Measurements from ENCODE around the gene ITGA7.
A peak's percentile ranks its signal among the peaks of the same experiment; 100 is the strongest.

ITGA7 gene

DNA sequence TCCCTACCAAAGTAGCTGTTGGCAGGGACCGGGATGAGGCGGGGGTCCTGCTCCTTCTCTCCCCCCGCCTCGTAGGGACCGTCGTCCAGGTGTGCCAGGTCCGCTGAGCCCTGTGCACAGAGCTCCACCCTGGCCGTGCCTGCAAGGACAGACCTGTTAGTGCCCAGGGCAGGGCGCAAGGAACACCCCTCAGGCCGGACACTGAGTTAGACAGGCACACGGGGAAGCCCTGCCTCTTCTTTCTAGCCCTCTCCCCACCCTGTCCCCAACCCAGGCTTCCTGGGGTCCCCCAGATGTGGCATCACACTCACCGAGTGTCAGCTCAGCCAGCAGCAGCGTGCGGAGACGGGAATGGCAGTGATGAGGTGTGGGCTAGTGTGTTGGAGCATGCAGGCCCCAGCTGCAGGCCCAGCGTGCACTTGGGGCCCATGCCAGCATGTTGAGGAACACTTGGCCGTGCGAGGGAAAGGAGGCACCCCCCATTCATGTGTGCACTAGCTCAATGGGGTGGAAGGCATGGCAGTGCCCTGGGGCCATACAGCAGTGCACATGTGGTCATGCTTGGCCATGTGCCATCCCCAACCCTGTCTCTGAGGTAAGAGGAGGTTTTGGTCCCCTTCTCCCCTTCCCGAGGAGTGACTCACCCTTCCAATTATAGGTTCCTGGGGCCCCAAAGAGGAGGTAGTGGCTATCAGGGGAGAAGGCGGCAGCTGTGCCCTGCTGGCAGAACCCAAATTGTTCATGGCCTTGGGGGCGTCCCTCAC, 7.3 kb downstream of the ITGA7 start:
- no peak for DNase-seq (ENCODE audit: low spot score)

DNA sequence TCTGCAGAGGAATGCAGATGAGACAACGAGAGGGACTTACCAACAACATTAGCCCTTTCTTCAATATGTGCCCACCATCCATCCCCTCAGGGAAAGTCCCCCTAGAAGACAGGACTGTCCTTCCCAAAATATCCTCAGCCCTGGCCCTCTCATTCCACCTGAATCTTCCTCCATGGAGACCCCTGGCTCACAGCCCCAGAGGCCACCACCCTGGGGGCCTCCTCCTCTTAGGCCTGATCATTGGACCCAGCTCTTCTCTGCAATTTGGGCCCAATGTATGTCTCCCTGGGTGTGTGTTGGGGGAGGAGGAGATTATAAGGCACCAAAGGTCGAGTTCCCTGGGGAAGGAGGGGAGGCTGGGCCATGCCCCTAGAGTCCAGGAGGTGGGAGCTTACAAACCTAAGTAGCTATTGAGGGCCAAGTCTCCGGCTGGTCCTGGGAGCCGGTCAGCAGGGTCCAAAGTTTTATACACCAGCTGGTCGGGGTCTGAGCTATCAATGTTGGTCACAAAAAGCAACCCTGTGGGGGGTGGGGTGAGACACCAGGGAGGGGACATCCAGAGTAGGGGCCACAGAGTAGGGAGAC, 8.1 kb downstream of the ITGA7 start:
- DNase-seq (ENCODE audit: low spot score) = no peak

DNA sequence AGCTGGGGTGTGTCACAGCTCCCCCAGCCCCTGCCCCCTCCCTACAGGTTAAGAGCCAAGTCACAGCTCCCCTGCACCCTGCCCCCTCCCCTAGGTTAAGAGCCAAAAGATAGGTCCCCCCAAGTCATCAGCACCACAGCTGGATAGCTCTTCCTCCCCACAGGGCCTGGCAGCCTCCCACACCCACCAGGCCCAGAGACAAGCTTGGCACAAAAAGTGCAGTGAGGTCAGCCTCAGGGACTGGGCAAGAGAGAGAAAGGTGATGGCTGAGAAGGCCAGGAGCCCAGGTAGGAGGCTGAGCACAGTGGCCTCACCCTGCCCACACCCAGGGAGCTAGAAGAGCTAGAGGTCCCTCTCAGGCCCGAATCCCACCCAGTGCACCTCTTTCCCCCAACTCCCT, 8.7 kb downstream of the ITGA7 start:
- DNase-seq (ENCODE audit: low spot score) = no peak

DNA sequence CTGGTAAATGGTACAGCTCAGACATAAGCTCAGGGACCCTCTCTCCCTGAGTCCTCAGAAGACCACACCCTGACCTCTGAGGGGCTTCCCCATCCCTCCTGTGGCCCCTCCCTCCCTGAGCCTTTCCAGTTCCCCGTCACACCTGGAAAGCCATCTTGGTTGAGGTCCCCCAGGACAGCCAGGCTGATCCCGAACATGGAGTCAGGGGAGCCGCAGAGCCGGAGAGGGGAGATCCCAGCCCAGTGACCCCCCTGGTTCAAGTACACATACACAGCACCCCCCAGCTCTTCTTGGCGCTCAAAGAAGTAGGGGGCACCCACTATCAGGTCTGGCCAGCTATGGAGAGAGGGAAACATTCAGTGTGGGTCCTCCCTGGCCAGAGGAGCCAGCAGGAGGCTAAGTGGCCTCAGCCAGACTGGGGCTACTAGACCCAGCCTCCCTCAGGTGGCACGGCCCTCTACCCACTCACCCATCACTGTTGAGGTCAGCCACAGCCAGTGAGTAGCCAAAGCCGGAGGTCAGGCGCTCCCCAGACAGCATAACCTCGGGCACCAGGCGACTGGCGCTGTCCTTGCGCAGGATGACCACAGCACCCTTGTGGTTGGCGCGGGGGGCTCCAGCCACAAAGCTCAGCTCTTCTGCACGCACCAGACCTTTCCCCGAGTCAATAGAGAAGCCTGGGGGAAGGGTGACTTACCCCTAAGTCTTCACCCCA, 9.3 kb downstream of the ITGA7 start:
- DNase-seq (ENCODE audit: low spot score) = no peak

DNA sequence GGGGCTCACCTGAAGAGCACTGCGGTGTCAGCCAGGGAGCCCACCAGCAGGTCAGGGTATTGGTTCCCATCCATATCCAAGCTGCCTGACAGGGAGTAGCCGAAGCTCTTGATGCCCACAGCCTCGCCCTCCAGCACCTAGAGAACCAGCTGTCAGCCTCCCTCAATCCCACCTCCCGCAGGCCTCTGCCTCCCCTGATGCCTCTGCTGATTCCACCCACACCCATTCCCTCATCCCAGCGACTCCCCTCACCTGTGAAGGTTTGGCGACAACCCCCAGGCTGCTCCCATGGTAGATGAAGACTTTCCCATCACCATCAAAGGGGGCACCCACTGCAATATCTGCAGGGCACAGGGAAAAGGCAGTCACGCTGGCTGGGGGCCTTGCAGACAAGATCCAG, 10.0 kb downstream of the ITGA7 start:
- no peak for DNase-seq (ENCODE audit: low spot score)

DNA sequence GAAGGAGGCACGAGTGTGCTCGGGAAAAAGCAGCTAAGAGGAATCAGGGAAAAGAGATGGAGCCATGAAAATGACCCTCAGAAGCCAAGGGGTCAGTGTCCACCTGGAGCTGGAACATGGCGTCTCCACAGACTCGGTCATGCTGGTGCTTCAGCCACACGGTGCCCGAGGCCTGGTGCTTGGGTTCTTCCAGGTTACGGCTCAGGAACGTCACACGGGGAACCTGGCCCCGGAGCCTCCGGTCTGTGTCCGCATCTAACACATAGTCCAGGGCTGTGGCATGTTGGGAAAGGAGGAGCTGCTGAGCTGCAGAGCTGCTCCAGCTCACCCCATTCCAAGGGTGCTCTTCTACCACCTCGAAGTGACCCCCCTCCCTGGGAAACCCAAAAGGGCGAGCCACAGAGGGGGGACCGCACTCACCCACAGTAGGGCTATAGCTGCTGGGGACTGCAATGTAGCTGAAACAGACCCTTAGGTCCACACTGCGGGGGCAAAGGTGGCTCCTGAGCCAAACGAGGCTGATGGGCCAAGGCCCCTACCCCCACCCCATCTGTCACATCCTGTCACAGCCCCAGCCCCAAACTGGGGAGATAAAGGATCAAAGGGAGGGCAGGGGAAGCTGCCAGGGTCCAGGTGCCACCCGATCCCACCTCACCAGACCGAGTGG, 10.8 kb downstream of the ITGA7 start:
- DNase-seq (ENCODE audit: low spot score) = no peak

DNA sequence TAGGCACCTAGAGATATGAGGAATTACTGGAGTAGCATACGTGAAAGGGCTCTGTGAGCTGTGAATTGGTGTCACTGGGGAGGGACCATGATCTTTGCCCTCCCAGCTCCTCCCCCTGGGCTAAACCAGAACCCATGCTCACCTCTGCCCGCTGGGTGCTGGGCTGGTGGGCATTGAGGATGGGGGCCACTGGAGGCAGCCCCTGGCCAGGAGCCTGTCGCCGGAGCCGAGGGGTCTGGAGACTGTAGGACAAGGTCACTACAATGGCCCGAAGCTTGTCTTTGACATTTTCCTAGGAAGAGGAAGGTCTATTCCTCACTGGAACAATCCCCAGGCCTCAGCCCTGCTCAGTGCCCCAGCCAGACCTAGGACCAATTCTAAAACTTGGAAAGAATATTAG, 11.6 kb downstream of the ITGA7 start:
- DNase-seq (ENCODE audit: low spot score) = no peak

DNA sequence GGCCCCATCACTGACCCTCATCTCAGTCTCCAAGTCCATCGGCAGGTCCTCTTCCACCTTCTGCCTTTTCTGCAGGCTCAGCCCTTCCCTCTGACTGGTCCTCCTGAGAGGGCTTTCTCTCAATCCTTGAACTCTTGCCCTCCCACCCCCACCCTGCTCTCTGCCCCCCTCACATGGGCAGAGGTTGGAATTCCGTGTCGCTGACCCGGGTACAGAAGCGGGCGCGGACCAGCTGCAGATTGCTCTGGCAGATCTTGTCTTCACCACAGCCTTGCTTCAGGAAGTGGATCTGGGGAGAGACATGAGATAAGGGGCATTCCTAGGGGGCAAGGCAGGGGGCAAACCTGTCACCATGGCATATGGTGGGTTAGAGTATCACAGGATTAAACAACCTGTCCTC, 12.4 kb downstream of the ITGA7 start:
- no peak for DNase-seq (ENCODE audit: low spot score)

DNA sequence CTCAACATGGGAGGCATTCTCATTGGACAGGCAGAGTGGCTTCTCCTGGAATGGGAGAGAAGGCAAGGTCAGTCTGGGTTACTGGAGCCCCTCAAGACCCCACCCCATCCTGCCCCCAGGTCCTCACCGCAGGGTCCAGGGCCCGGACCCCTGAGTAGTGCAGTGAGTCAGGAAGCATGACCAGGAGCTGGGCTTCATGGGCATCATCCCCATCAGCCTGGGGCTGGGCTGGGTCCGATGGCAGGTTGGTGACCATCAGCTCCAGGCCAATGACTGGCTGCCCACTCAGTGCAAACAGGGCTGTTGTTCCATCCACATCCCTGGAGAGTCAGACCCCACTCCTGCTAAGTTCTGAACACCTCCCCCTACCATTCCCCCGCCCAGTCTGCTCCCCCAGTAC, 13.1 kb downstream of the ITGA7 start:
- no peak for DNase-seq (ENCODE audit: low spot score)

DNA sequence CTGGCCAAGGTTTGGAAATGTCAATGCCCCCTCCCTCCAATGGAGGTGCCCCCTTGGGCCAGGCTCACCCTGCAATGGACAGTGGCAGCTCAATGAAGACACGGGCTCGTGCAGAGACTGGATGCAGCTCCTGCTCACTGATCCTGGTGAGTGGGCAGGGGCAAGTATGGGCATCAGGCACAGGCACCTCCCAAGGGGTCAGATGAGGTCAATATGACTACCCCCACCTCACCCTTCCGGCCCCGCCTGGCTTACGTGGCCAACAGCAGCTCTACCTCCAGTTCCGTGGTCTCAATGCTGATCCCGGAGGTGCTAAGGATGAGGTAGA, 13.6 kb downstream of the ITGA7 start:
- no peak for DNase-seq (ENCODE audit: low spot score)

DNA sequence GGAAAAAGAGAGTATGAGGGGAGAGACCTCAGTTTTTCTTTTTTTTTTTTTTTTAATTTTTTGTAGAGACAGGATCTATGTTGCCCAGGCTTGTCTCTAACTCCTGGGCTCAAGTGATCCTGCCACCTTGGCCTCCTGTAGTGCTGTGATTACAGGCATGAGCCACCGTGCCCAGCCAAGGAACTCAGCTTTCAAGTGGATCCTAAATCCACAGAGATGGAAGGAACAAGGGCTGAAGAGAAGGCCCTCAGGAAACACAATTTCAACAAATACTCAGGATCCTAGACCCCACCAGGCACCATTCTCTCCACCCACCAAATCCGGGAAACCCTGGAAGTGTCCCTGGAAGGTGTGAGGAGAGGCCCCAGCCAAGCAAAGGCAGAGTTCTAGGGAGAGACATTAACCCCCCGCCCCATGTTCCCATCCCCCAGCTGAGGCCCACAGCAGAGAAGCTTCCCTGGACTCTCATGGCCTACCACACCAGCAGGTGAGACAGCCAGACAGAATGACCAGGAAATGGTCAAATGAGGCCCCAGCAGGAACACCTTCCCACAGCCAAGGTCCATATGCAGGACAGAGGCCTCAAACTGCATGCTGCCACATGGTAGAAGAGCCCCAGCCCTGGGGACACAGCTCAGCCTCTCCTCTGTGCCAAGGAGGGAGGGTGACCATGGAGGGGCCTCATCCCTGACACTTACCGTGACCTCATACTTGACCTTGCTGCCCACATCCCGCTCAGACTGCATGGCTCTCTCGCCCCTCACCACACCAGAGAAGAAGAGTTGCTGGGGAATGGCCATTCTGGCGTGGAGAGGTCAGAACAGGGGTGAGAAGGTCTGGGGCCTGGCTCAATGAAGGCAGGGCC, 14.1 kb downstream of the ITGA7 start:
- no peak for DNase-seq (ENCODE audit: low spot score)

DNA sequence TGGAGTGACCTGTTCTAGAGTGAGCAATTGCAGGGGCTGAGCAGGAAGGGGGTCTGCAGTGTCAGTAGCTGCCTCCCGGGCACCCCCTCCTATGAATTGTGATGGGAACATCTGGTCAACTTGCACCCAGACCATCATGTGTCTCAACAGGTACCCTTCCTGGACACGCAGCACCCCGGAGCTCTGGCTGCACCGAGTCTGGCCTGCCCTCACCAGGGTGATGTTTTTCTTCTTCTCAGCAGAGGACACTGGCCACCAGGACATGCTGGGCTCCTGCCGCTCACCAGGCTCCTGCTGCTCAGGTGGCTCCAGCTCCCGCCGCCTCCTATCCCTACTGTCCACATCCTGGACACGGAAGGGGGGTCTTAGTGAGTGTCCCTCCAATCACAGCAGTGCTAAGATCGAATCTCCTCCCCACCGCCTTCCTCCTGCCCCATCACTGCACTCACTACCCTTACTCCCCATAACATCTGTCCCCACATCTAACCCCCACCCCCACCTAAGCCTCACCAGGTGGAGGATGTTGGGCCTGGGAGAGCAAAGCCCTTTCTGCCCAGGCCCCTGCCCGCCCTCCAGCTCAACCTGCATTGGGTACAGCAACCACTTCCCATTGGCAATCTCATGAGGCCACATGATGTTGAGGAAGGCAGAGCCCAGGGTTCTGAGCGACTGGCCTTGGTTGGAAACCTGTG, 14.9 kb downstream of the ITGA7 start:
- DNase-seq (ENCODE audit: low spot score) = no peak

DNA sequence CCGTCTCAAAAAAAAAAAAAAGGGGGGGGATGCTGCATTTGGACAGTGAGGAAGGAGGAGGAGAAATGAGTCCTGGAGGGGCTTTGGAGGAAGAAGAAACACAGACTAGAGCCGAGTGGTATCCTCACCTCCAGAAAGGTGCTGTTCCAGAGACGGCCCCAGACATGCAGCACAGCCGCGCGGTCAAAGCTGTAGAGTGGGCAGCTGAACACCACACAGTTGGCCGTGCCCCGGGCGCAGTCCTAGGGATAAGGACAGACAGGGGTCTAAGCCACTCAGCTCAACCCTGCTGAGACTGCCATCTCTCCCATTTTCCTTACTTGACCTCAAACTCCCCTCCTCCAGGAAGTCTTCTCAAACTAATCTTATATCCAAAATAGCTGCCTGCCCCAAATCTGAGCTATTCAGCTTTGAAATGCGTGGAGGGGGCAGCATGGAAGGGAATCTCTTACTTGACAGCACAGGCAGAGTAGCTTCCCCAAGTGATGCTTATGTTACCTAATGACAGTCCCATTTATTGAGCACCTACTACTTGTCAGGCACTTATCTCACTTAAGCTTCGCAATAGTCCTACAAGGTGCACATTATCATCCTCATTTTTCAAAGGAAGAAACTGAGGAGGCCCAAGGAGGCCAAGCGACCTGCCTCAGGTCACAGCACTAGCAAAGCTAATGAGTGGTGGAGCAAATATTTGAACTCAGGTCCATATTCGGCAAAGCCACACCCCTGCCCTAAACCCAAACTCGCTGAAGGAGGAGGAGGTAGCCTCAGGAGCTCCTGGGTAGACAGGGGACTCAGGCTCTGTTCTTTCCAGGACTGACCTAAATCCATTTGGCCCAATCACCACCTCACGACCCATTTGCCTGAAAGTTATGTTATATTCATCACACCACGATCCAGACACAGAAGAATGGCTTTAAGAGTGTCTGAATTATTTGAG, 18.7 kb downstream of the ITGA7 start:
- DNase-seq (ENCODE audit: low spot score) = no peak

DNA sequence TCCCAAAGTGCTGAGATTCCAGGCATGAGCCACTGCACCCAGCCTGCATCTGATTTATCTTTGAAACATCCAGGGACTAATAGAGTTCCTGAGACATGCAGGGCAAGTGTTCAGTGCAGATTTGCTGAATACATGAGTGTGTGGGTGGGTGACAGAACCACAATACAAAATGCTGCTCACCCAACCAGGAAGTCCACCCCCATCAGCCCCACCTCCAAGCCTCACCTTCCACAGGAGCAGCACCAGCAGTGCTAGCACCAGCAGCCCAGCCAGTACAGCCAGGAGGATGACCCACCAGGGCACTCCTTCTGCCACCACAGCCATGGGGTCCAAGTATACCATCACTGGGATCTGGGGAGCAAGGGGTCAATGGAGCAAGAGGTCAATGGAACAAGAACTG, 20.0 kb downstream of the ITGA7 start:
- no peak for DNase-seq (ENCODE audit: low spot score)

DNA sequence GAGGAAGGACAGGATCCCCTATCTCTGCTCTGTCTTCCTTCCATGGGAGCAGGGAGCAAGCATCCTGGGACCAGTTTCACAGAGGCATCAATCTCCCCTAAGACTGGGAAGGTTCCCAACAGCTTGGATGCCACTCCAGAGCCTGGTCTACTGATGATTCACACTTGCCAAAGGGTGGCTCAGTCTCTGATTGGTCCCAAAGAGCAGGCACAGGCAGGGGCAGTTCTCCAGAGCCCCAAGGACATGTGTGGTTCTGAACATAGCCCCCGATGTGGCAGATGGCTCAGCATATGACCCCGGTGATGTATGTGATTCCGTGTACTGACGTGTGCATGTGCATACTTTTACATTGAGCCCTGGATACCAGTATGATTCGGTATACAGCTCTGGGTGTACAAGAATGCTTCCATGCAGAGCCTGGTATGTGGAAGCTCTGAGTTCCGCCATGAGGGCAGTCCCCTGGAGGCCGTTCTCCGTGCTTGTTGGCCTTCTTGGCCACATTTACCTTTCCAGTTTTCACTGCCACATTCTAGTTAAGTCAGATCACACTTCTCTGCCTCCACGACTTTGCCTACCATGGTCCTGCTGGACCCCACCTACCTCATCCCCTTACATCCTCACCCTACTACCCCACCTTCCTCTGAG, 21.2 kb downstream of the ITGA7 start:
- DNase-seq (ENCODE audit: low spot score) = no peak

DNA sequence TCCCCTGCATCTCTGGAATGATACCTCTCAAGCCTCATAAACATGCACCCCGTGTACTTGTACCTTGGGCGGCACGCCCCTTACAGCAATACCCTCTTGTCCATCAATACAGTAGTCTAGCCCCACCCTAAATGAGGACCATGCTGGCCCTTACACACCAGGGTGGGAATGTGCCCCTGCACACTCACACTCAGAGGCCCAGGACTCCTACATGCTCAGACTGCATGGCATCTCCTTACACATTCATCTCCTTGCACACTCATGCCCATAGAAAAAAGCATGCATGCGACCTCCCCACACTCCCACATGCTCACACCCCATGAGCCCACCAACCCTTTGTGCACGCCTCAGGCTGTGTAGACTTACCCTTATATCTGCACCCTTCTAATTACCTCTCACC, 22.0 kb downstream of the ITGA7 start:
- no peak for DNase-seq (ENCODE audit: low spot score)

DNA sequence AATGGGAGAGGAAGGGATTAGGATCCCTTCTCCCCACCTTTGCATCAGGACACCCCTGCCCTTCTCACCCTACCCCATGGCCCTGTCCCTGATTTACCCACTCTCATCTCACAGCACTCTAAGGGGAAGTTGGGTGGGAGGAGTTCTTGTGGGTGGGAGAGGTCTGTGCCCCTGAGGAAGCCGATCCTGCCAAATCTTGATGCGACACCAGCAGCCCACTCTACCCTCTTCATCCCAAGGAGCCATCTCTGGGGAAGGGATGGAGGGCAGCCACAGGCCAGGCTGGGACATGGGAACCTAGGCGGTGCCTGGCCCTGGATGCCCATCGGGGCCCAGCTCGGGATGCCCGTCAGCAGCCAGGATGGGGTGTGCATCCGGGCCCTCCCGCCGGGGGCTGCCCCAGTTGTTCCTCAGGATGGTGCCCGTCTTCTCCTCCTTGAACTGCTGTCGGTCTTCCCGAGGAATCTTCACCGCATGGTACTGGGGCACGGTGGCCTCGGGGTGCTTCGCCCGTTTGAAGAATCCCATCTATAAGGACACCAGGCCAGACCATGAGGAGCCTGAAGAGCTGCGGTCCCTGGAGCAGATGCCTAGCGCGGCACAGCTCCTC, 22.8 kb downstream of the ITGA7 start:
- peak; percentile 44 for DNase-seq (ENCODE audit: low spot score)

DNA sequence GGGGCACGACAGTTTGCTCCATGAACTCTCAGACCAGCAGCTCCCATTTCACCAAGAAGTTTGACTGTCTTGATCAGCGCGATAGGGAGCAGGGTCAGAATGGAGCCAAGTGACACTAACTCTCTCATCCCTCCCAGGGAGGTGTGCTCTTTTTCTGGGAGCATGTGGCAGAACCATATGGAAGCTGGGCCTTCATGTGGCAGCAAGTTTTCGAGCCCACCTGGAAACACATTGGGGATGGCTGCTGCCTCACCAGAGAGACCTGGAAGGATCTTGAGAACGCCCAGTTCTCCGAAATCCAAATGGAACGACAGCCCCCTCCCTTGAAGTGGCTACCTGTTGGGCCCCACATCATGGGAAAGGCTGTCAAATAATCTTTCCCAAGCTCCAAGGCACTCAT, 24.0 kb downstream of the ITGA7 start:
- no peak for DNase-seq (ENCODE audit: low spot score)

DNA sequence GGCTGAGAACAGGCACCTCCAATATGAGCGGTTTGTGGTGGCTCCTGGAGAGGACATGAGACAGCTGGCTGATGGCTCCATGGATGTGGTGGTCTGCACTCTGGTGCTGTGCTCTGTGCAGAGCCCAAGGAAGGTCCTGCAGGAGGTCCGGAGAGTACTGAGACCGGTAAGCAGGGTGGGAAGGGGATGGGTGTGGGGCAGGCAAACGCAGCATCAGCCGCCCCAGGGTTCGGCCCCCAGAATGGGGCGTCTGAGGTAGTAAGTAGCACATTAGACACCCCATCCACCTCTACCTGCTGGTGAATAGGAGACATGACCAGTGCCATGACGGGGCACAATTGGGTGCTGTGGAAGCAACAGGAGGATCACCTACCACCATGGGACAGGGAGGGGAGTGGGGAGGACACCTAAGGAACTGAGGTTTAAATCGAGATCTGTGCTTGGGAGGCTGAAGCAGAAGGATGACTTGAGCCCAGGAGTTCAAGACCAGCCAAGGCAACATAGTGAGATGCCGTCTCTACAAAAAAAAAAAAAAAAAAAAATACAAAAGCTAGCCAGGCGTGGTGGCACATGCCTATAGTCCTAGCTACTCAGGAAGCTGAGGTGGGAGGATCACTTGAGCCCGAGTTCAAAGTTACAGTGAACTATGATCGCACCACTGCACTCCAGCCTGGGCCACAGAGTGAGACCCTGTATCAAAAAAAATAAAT, 25.5 kb downstream of the ITGA7 start:
- no peak for DNase-seq (ENCODE audit: low spot score)

Measured in ecto neural progenitor cell (in vitro differentiated cells).